Measurements from ENCODE around the gene HECTD4. TPM values are rescaled to one million over a fixed set of nuclear protein-coding genes. Genes with fewer than 3 reads are reported as not detected.
"Not testable (repeated sequence)": the region's sequence is repeated elsewhere in the genome, so short reads cannot be mapped to it uniquely, and the experiment has no call there.

The HECTD4 gene
- total and polyA plus RNA-seq, 4 donors = 4.3 to 80.1 (median 25.5) TPM

GRCh38 chr12:112341046-112341825, 41.0 kb downstream of the HECTD4 start:
- TF ChIP-seq EGR1 (IDR thresholded peaks at IDR 0.05; ENCODE audit: low read depth in 2 of 2) = no peak
- TF ChIP-seq GABPA (IDR thresholded peaks at IDR 0.05 in 1 of 2, conservative IDR thresholded peaks at IDR 0.05 in 1 of 2) = no peak
- TF ChIP-seq REST (IDR thresholded peaks at IDR 0.05) = no peak
- no peak for TF ChIP-seq NR2F2 (IDR thresholded peaks at IDR 0.05)
- no peak for TF ChIP-seq MAX (IDR thresholded peaks at IDR 0.05)
- no peak for TF ChIP-seq FOXA2 (IDR thresholded peaks at IDR 0.05)
- TF ChIP-seq HNF4A (conservative IDR thresholded peaks at IDR 0.05) = no peak
- TF ChIP-seq TAF1 (conservative IDR thresholded peaks at IDR 0.05) = no peak
- no peak for TF ChIP-seq ATF3 (IDR thresholded peaks at IDR 0.05)
- no peak for TF ChIP-seq ZBTB33 (IDR thresholded peaks at IDR 0.05)
- no peak for TF ChIP-seq HNF4G (IDR thresholded peaks at IDR 0.05)
- Histone ChIP-seq H3K4me3 (ENCODE audit: low read depth in 1 of 3, low read length in 3 of 3) (no peak overlapping the region), H3K27me3 (ENCODE audit: control insufficient read depth in 4 of 4, insufficient read depth in 4 of 4, low read length in 3 of 4) (no peaks in the 10 kb centered on the region), H3K36me3 (ENCODE audit: control insufficient read depth in 4 of 4, insufficient read depth in 3 of 4, low read depth in 1 of 4, low read length in 3 of 4) (no peaks in the 10 kb centered on the region), H3K9me3 (ENCODE audit: control insufficient read depth in 4 of 4, low read length in 3 of 4) (no peaks in the 10 kb centered on the region), H3K4me1 (ENCODE audit: control insufficient read depth in 4 of 4, insufficient read depth in 4 of 4, low read length in 3 of 4) (peaks cover 5 to 8% (median 6%) of the 10 kb centered on the region in 4 donors), H3K9ac (ENCODE audit: low read depth in 1 of 2, low read length in 2 of 2) (no peak overlapping the region), H3K27ac (ENCODE audit: low read depth in 1 of 2, low read length in 2 of 2) (no peak overlapping the region)
- 83% methylated on average over 4 of the region's 4 CpGs for WGBS
- DNase-seq (ENCODE audit: low spot score) = no peak

GRCh38 chr12:112340230-112340629, 42.0 kb downstream of the HECTD4 start:
- peaks cover 5 to 12% (median 6%) of the 10 kb centered on the region in 4 donors for H3K4me1 ChIP-seq (ENCODE audit: control insufficient read depth in 4 of 4, insufficient read depth in 4 of 4, low read length in 3 of 4)
- no peak for TF ChIP-seq FOXA2 (IDR thresholded peaks at IDR 0.05)
- no peak for TF ChIP-seq FOXA1 (IDR thresholded peaks at IDR 0.05)
- no peaks in the 10 kb centered on the region for H3K9me3 ChIP-seq (ENCODE audit: control insufficient read depth in 4 of 4, low read length in 3 of 4)
- H3K4me3 ChIP-seq (ENCODE audit: low read depth in 1 of 3, low read length in 3 of 3) = no peak overlapping the region
- WGBS = 85% methylated on average over 3 of the region's 3 CpGs
- H3K36me3 ChIP-seq (ENCODE audit: control insufficient read depth in 4 of 4, insufficient read depth in 3 of 4, low read depth in 1 of 4, low read length in 3 of 4) = no peaks in the 10 kb centered on the region
- no peak overlapping the region for H3K9ac ChIP-seq (ENCODE audit: low read depth in 1 of 2, low read length in 2 of 2)
- DNase-seq (ENCODE audit: low spot score) = no peak
- H3K27ac ChIP-seq (ENCODE audit: low read depth in 1 of 2, low read length in 2 of 2) = no peak overlapping the region
- no peaks in the 10 kb centered on the region for H3K27me3 ChIP-seq (ENCODE audit: control insufficient read depth in 4 of 4, insufficient read depth in 4 of 4, low read length in 3 of 4)

GRCh38 chr12:112334999-112335398, 47.2 kb downstream of the HECTD4 start:
- H3K4me3 ChIP-seq (ENCODE audit: low read depth in 1 of 3, low read length in 3 of 3); H3K27me3 ChIP-seq (ENCODE audit: control insufficient read depth in 4 of 4, insufficient read depth in 4 of 4, low read length in 3 of 4); H3K4me1 ChIP-seq (ENCODE audit: control insufficient read depth in 4 of 4, insufficient read depth in 4 of 4, low read length in 3 of 4); H3K9me3 ChIP-seq (ENCODE audit: control insufficient read depth in 4 of 4, low read length in 3 of 4); DNase-seq (ENCODE audit: low spot score); H3K9ac ChIP-seq (ENCODE audit: low read depth in 1 of 2, low read length in 2 of 2); H3K36me3 ChIP-seq (ENCODE audit: control insufficient read depth in 4 of 4, insufficient read depth in 3 of 4, low read depth in 1 of 4, low read length in 3 of 4); H3K27ac ChIP-seq (ENCODE audit: low read depth in 1 of 2, low read length in 2 of 2): not testable (repeated sequence)
- 100% methylated on average over 1 of the region's 1 CpG for WGBS

Data from liver (tissue), 9 donors.